Hypothalamus (tissue), 51 donors: ENCODE measurements around the gene LRRC26.

ENCODE experiments used
- DNase-seq, 51 donors: peaks; one replicate each; lab custom pipeline; 2025; lab: John Stamatoyannopoulos, UW

Gene LRRC26

GRCh38 chr9:137169896-137170358 is at the start of gene LRRC26:
LRRC26 (minus strand) TSS chr9:137170051; CDS start chr9:137169943, 108 bp downstream.
- no peak for DNase-seq

GRCh38 chr9:137218754-137219271 is 49.0 kb upstream of the LRRC26 start:
- DNase-seq = no peak

- no peak for DNase-seq
These were observed 48.4 kb upstream of the LRRC26 start for GRCh38 chr9:137218212-137218753.

- no peak for DNase-seq
These were observed 47.7 kb upstream of the LRRC26 start for GRCh38 chr9:137217276-137218211.

- DNase-seq = no peak
These were observed 46.5 kb upstream of the LRRC26 start for GRCh38 chr9:137216188-137216965.

- DNase-seq = no peak
These were observed 45.5 kb upstream of the LRRC26 start for GRCh38 chr9:137215196-137215986.

GRCh38 chr9:137214620-137215019 is 44.8 kb upstream of the LRRC26 start:
- no peak for DNase-seq

GRCh38 chr9:137213160-137214060 is 43.6 kb upstream of the LRRC26 start:
- DNase-seq = peak in 9 of 51 donors; percentile 25 to 60 (median 46)

- no peak for DNase-seq
These were observed 42.7 kb upstream of the LRRC26 start for GRCh38 chr9:137212520-137212919.

- no peak for DNase-seq
These were observed 41.7 kb upstream of the LRRC26 start for GRCh38 chr9:137211532-137211931.

- DNase-seq = no peak
These were observed 36.8 kb upstream of the LRRC26 start for GRCh38 chr9:137206602-137207001.

GRCh38 chr9:137205126-137206069 is 35.5 kb upstream of the LRRC26 start, which contains the start of the genes NDOR1 and TMEM203:
NDOR1 (plus strand) TSS chr9:137205700; CDS start chr9:137205778, 78 bp downstream.
TMEM203 (minus strand) TSS chr9:137205648; CDS start chr9:137205414, 234 bp downstream.
- peak; percentile 58 to 97 (median 88) for DNase-seq

- DNase-seq = no peak
These were observed 34.9 kb upstream of the LRRC26 start for GRCh38 chr9:137204731-137205125.

GRCh38 chr9:137202966-137203365 is 33.1 kb upstream of the LRRC26 start:
- DNase-seq = no peak

GRCh38 chr9:137201205-137201868 is 31.5 kb upstream of the LRRC26 start:
- no peak for DNase-seq

- DNase-seq = peak; percentile 51 to 100 (median 97)
These were observed 30.7 kb upstream of the LRRC26 start, which contains the start of gene TPRN for GRCh38 chr9:137200311-137201204. TPRN (minus strand) TSS chr9:137200741; CDS start chr9:137200711, 30 bp downstream.
